Activated CD4-positive, alpha-beta T cell treated with anti-CD3 and anti-CD28 coated beads, Interleukin-2, amount 50 U/mL, for 16 hours (primary cell): ENCODE results near the gene PNPLA1.
"Not testable (repeated sequence)": the region's sequence is repeated elsewhere in the genome, so short reads cannot be mapped to it uniquely, and the experiment has no call there.

Source experiments
- DNase-seq: peaks from one replicate; pipeline ENCODE4 v3.0.0-alpha.2; 2020

Gene PNPLA1

DNA sequence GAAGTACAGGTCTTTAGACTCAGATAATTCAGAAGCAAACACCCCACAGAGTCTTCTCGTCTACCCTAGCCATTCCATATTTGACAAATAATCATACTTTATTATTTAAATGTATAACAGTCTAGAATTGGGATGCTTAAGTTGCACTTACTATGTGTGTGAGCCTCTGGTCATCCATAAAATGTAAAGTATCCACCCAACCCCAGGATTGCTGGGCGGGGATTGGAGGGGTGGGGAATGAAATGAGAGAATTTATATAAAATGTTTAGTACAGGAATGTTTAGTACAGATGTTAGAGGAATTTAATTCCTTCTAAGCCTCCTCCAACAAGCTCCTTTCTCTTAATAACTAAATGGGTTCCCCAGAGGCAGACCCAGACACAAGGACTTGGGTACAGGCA is 50.0 kb downstream of the PNPLA1 start:
- no peak for DNase-seq

DNA sequence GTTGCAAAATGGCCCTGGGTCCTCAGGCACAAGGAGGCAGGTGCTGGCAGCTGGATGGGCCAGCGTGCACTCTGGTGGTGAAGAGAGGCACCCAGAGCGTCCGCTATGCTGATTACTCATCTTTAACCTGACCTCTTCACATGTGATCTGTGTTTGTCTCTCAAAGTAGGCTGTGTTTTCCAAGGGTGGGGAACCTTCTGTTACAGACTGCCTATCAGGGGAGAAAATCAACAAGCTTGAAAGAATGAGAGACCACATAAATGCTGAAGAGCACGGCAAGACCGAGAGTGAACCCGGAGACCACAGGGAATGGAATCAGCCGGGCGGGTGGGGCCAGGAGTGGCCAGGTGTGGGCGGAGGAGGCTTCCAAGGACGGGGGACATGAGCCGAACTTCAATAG is 50.6 kb downstream of the PNPLA1 start:
- no peak for DNase-seq

DNA sequence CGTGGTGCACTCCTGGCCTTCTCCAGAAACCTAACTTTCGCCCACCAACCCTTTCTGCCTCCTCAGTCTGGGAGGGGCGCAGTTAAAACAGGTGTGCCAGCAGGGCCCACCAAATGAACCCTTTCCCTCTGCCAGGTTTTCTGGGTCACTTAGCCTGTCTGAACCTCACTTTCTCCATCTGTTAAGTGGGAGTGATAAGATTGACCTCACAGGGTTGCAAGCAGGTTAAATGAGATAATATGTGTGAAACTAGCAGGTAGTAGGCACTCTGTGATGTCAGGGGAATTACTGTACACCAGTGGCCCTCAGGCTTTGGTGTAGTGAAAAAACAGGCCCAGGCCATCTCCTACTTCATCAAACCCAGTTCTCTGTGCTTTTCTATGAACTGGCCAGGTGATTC is 52.7 kb downstream of the PNPLA1 start:
- DNase-seq: no peak

DNA sequence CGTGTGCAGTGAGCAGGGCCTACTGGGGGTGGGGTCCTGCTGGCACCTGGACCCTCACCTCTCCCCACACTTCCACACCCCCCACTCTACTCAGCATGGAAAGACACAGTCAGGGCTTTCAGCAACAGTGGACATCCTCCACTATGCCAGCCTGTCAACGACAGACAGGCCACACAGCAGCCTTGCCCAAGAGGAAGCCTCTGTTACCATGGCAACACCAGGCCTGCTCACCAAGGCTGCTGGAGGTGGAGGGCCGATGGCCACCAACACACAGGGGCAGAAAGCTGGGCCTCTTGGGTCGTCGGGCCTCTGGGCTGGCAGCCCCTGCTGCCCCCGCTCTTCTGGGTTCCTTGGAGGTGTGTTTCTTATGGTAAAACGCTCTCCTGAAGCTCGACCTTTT is 53.2 kb downstream of the PNPLA1 start:
- DNase-seq: no peak

DNA sequence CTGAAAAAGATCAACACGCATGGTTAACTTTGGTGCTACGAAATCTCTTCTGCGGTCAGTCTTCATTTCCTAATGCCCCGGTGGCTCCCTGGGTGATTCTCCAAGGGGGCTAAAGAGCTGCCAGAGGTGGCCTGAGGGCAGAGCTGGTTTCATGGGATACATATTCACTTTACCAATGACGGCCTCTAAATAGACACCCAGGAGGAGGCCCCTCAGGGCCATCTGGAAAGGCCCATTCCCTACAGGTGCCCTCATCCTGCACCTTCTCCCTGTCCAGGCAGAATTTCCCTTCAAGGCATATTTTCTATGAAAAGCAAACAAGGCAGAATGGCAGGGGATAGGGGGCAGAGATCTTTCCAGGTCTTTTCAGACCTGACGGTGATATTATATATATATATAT is 54.3 kb downstream of the PNPLA1 start:
- no peak for DNase-seq

DNA sequence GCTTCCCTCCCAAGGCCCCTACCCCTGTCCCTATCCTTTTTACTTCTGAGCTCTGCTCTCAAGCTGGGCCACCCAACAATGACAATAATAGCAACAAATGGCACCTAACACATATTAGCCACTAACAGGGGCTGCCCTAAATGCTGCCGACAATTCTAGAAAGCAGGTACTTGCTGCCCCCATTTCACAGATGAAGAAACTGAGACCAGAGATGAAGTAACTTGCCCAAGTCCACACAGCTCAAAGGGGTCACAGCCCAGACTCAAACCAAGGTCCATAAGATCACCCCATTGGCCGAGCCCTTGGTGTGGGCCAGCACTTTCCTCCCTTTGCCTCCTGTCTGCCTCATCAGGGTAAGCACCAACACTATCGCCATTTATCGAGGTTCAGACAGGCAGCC is 54.9 kb downstream of the PNPLA1 start:
- no peak for DNase-seq

DNA sequence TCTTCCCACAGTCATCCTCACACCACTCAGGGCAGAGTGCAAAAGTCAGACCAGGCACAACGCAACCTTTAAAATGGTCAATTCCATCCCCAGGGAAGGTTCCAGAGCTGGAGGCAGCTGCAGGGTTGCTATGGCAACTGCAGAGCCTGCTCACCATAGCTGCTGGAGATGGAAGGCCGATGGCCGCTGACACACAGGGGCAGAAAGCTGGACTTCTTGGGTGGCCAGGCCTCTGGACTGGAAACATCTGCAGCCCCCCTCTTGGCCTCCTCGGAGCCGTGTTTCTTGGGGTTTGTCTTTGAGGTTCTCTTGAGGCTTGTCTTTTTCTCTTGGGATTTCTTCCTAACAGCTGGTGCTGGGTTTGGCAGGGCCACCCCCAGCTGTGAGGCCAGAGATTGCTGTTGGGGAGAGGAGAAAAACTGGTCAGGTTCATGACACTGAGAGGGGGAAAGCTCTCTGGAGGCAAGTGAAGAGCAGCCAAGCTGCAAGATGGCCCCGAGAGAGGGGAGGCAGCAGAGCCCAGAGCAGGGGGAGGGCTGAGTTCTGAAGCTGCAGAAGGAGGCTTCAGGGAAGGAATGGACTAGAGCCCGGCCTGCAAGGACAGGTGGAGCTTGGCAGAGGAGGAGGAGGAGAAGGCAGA is 56.6 kb downstream of the PNPLA1 start:
- DNase-seq: no peak

DNA sequence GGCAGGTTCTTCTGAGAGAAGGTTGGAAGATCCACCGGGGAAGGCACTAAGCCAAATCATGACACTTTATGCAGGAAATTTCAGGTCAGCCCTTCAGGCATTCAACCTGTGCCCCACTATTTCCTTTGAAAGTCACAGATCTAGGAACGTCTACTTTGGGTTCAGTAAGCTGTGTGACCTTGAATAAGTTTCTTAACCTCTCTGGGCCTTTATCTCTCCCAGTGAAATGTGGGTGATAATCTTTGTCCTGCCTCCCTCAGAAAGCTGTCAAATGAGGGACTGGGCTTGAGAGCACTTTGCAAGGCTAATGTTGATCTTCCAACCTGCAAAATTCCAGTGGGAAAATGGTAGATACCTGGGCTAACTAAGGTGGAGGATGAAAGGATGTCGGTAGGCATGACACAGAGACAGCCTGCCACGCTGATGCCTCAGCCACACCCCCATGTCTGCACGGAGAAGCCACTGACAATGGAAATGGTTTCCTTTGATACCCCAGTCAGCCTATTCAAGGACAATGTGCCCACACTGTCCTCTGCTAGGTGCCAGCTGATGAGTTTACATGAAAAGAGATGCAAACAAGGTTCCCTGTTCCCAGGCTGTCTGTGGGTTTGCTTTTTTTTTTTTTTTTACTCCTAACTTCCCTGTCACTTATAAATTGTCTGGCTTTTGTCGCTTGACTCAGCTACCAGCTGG is 57.5 kb downstream of the PNPLA1 start:
- DNase-seq: no peak

DNA sequence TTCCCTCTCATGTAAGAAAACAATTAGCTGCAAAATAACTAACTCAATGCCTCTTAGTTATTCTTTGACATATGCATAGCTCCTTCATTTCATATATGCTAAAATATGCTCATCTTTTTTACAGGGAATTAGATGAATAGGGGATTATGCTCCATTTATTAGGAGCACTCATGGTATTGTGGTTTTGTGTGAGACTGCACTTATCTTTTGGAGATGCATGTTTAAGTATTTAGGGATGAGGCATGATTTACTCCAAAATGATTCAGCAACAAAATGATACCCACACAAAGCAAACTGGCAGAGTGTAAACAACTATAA is 58.0 kb downstream of the PNPLA1 start:
- no peak for DNase-seq

DNA sequence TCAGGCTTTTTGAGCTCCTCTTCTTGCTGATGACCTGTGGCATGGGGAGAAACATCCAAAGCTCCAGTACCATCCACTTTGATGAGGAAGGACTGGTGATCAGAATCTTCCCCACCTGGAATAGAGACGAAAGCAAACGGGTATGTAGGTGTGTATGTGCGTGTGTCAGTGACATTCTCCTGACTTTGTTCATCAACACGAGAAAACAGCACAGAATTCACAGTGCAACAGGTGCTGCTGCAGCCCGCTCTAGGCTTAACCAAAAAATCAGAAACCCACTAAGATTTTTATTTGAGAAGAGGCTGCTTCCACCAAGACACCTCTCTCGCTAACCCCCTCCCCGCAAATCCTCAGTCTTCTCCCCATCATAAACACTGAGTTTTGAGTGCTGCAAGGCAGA is 58.7 kb downstream of the PNPLA1 start:
- DNase-seq: no peak

DNA sequence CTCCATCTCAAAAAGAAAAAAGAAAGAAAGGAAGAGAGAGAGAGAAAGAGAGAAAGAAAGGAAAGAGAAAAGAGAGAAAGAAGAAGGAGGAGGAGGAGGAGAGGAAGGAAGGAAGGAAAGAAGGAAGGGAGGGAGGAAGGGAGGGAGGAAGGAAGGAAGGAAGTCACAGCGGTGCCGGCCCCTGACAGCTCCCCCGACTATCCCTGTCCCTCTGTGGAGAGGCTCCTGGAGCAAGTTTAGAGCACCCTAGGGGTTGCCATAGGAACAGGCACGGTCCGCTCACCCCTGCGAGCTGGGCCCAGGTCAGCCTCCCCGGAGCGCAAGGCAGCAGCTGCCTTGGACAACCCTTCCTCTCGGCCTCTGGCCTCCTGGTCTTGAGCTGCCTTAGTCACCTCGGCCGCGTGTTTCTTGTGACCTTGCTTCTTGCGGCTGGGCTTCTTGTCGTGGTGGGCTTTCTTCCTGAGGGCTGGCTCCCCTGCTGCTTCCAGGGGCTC is 60.0 kb downstream of the PNPLA1 start:
- DNase-seq: no peak

DNA sequence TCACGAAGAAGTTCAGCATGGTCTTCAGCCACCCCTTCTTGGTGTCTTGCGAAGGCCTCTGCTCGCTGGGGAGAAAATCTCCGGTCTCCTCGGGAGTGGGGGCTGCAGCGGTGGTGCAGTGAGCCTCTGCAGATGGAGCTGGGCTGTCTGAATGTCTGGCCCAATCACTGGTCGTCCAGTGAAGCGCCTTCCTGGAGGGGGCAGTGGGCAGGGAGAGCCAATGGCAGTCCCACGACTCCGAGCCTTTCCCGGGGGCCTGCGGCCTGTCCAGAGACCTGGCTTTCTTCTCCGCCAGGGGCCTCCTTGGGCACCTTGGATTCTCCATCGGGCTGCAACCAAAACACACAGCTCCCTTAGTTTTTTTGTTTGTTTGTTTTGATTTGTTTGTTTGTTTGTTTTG is 60.5 kb downstream of the PNPLA1 start:
- no peak for DNase-seq

DNA sequence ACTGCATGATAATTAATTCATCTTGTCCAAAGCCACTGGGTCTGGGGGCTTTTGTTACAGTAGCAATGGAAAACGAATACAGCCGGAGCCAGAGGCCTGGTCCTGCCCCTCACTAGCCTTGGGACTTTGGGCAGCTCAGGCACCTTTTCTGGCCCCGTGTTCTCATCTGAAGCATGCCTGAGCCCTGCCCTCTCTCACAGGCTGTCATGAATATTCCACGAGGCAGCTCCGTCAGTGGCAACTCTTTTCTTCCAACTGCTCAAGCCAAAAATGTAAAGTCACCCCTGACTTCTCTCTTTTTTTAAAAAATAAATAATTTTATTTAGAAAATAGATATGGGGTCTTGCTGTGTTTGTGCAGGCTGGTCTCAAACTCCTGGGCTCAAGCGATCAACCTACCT is 61.5 kb downstream of the PNPLA1 start:
- no peak for DNase-seq

DNA sequence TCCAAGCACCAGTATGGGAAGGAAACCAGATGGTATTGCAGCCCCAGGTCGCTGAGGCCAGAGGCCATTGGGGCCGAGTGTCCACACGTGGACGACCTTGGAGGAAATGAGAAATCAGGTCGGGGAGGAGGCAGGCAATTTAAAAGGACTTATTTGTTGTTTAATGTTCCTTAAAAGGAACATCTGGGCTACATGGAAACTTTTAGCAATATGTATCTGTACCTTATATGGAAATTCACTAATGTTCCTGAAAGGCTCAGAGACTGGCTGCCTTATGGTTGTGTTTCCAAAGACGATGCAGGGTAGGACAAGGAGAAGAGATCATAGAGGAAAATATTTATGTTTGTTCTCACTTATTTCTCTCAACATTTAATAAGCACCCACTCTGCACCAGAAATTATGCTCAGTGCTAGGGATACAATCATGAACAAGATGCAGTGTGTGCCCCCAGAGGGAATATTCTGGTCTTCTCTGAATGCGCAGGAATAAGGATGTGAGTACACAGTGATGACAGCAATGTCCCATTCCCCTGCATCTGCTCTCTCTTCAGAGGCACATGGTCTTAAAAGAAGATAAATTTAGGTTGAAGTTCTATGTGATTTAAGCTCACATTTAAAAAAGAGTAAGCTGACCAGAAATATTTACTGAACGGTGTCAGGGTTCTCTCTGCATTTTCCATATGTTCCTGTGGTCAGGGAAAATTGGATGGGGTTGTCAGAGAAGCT is 63.5 kb downstream of the PNPLA1 start:
- no peak for DNase-seq

DNA sequence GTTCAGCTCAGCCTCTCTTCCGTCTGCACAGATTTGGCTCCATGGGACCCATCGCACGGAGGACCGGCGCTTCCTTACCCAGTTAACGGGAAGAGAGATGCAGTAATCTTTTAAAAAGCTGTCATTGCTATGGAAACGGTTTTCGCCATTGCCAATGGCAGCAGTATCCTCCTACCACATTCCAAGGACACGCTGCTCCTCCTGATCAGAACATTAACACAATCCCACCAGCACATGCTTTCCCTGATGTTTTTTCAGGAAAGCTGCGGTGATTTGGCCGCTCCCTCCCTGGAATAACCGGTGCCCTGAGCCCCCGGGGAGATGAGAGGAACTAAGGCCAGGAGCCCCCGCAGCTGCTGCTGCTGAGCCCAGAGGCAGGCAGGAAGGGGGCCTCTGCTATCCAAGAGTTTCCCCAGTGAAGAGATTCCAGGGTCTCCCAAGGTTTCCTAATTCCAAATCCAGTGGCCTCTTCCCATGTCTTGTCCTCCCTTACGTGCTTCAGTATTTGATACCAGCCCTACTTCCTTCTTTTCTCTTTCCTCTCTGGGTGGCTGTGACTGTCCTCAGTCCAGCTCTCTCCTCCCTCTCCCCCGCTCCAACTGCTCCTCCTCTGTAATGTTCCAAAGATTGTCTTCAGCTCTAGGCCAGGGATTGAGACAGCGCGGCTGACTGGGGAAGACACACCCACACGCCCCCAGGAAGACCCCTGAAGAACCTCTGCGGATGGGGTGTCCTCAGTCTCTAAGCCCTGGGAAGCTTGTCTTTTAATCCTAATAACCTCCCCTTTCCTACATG is 64.3 kb downstream of the PNPLA1 start:
- no peak for DNase-seq

DNA sequence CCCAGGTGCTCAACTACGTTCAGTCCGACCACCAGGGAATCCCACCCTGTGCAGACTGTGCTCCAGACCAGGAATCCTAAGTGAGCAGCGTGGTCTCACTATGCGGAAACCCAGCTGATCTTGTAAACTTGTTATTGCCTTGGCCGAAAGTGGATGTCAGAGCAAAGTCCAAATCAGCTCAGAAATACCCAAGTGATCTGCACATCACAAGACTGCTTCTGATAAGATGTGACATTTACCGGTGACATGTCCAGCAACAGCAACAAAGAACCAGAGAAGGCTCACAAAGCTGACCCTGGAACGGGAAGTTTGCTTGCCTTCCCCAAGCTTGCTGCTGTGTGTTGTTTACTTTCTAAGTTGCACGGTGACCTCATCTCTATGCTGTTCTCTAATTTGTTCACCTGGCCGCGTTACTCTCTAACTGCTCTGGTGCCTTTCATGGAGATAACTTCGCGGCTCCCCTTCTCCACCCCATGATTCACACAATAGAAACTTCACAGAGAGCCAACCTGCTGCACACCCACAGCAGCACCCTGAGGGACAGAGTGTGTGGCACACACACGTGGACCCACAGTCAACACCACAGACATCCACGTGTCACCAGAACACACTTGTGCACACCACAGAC is 65.1 kb downstream of the PNPLA1 start:
- DNase-seq: no peak

DNA sequence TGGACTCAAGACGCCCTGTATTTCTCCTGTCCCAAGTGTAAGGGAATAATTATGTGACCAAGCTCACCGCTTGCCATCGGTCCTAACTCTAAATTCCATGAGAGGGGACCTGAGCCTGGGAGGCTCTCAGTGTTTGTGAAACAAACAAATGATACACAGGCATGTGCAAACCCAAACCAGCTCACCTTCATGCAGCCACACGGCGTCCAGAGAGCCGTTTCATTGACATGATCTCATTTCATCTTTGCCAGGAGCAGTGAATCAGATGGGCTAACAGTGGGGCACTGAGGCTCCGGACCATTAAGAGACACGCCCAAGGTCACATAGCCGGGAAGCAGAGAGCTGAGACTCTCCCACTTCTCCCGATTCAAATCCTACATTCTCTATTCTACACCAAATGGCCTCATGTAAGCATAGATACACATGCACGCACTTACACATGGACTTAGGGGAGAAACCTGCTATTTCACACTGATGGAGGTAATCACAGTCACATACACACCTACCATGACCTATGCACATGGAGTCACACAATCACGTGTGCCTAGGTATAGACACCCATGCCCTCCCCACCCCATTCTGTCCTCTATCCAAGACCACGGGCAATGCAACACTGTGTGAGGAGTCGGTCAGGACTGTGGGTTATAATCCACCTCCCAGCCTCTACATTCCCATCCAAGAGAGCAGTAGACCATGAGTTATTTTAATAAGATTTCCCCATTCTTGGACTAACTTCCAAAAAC is 65.8 kb downstream of the PNPLA1 start:
- DNase-seq: no peak

DNA sequence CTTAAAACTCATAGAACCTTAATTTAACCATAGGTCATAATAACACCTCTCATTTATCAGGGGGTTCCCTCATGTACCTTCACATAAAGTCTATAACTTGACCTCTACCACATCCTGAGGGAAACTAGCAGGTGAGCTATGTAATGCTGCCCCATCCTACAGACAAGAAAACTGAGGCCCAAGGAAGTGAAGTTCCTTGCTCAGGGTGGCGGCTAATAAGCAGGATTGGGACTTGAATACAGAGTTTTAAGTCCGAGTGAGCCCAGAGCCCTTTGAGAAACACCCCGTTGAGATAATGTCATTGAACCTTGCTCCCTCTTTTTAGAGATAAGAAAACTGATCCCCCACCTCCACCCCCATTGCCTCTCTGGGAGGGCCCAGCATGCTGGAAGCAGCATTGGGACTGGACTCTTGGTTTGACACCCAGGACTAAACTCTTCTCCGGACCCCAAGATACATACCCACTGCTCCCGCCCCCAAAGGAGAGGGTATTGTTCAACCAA is 66.4 kb downstream of the PNPLA1 start:
- no peak for DNase-seq

DNA sequence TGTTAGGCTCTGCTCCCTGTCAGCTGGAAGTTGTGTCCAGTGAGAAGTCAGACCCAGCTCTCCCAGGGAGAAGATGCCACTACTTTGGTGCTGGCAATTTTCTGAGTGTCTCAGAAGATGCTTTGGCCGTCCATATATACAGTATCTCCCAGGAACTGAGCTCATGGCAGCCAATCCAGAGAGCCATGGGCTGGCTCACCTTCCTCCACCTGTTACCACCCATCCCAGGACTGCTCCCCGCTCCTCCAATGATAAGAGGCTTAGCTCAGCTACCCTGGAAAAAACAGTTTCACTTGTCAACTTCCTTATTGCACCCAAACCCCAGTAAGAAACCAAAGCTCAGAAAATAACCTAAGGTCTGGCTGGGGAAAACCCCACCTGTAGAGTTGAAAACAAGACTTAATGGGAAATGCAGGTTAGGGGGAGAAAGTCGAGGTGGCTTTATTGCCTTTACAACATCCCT is 67.0 kb downstream of the PNPLA1 start, which contains the start of gene BNIP5:
Gene BNIP5 (minus strand): TSS at position 110 of the 463 bp plus-strand sequence. CDS start 6,198 bp downstream, outside the sequence.
- DNase-seq: peak; percentile 5

DNA sequence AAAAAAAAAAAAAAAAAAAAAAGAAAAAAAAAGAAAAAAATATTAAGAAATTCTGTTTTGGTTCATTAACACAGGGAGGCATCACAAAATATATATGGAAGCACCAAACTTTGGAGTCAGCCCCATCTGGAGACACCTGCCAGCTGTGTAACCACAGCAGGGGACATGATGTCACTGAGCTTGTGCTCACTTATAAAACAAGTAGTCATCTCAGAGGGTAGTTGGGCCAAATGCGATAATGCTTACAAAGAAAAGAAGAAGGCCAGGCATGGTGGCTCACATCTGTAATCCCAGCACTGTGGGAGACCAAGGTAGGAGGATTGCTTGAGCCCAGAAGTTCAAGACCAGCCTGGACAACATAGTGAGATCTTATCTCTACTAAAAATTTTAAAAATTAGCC is 68.0 kb downstream of the PNPLA1 start:
- no peak for DNase-seq

DNA sequence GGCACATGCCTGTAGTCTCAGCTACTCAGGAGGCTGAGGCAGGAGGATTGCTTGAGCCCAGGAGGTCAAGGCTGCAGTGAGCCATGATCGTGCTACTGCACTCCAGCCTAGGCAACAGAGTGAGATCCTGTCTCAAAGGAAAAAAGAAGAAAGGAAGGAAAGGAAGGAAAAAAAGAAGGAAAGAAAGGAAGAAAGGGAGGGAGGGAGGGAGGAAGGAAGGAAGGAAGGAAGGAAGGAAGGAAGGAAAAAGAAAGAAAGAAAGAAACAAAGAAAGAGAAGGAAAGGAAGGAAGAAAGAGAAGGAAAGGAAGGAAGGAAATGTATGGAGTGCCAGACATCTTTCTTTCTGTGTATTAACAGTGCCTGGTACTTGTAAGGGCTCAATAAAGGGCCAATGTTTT is 68.4 kb downstream of the PNPLA1 start:
- not testable (repeated sequence) for DNase-seq

DNA sequence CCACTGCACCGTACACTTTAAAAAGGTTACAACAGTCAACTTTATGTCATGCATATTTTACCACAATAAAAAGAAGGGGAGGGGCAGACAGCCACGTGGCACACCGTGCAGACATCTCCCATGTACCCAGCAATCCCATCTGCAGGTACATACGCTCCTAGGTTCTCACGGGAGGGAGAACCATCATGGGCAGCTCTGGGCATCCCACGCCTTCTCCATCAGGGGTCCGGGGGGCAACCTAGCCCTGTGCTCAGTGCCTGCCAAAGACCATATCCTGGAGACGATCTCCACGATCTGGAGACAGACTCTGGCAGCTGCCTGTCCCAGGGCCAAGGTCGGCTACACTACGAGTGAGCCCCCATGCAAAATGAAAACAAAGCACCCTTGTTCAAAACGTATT is 69.3 kb downstream of the PNPLA1 start:
- no peak for DNase-seq
